ENCODE results near the gene TM4SF20.

TM4SF20 gene

DNA sequence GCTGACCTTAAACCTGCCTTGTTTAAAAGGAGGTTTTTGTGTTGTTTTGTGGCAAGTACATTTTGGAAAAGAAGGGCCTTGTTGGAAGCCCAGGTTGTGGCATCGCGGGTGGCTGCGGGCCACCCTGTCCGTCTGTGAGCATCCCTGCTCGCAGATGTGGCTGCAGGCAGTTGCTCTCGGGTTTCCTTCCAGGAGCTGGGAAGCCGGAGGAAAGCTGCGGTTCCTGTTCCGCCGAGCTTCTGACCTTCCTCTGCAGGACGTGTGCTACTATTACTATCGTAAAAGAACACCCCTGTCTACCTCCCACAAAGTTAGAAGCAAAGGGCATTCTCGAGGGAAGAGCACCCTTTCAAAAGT is 53.3 kb downstream of the TM4SF20 start:
- Histone ChIP-seq H3K4me1 (ENCODE audit: low read depth, poor library complexity, severe bottlenecking) (peaks cover 17% of the 10 kb centered on the region), H3K79me2 (ENCODE audit: insufficient read depth, low read depth) (peaks cover 24% of the 10 kb centered on the region), H3K36me3 (ENCODE audit: insufficient read depth) (no peaks in the 10 kb centered on the region), H3K27me3 (ENCODE audit: insufficient read depth, low read depth) (no peaks in the 10 kb centered on the region), H3K4me3 (IDR thresholded peaks at IDR 0.05; ENCODE audit: insufficient read depth, low read depth, low read length) (no peak overlapping the region), H3K27ac (peak overlapping the region; percentile 59), H4K20me1 (ENCODE audit: insufficient read depth) (no peaks in the 10 kb centered on the region), H3K4me2 (peak overlapping the region; percentile 66), H2AFZ (ENCODE audit: low read depth) (peak overlapping the region; percentile 87; the same call in 1 of the 2 replicates), H3K9ac (peak overlapping the region; percentile 85)
- TF ChIP-seq, protein P1, sequence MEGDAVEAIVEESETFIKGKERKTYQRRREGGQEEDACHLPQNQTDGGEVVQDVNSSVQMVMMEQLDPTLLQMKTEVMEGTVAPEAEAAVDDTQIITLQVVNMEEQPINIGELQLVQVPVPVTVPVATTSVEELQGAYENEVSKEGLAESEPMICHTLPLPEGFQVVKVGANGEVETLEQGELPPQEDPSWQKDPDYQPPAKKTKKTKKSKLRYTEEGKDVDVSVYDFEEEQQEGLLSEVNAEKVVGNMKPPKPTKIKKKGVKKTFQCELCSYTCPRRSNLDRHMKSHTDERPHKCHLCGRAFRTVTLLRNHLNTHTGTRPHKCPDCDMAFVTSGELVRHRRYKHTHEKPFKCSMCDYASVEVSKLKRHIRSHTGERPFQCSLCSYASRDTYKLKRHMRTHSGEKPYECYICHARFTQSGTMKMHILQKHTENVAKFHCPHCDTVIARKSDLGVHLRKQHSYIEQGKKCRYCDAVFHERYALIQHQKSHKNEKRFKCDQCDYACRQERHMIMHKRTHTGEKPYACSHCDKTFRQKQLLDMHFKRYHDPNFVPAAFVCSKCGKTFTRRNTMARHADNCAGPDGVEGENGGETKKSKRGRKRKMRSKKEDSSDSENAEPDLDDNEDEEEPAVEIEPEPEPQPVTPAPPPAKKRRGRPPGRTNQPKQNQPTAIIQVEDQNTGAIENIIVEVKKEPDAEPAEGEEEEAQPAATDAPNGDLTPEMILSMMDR (conservative IDR thresholded peaks at IDR 0.05; ENCODE audit: low read depth, low read length) = no peak

GRCh38 chr2:227324995-227325838 is 53.9 kb downstream of the TM4SF20 start, which contains the start of gene MFF:
Gene MFF, plus strand, starts transcription at chr2:227325251. Its CDS starts 5,415 bp downstream, at chr2:227330666.
- Histone ChIP-seq H3K4me3 (IDR thresholded peaks at IDR 0.05; ENCODE audit: insufficient read depth, low read depth, low read length) (no peak within 1 kb of the TSS), H3K79me2 (ENCODE audit: insufficient read depth, low read depth) (peaks cover 24% of the 10 kb centered on the region), H3K27me3 (ENCODE audit: insufficient read depth, low read depth) (no peaks in the 10 kb centered on the region), H3K36me3 (ENCODE audit: insufficient read depth) (no peaks in the 10 kb centered on the region), H3K4me2 (peak within 1 kb of the TSS; percentile 96), H3K27ac (peak within 1 kb of the TSS; percentile 59), H3K4me1 (ENCODE audit: low read depth, poor library complexity, severe bottlenecking) (peaks cover 17% of the 10 kb centered on the region), H2AFZ (ENCODE audit: low read depth) (peak within 1 kb of the TSS; percentile 87), H3K9ac (peak within 1 kb of the TSS; percentile 85), H4K20me1 (ENCODE audit: insufficient read depth) (no peaks in the 10 kb centered on the region)
- TF ChIP-seq, protein P1 (conservative IDR thresholded peaks at IDR 0.05; ENCODE audit: low read depth, low read length) = no peak

DNA sequence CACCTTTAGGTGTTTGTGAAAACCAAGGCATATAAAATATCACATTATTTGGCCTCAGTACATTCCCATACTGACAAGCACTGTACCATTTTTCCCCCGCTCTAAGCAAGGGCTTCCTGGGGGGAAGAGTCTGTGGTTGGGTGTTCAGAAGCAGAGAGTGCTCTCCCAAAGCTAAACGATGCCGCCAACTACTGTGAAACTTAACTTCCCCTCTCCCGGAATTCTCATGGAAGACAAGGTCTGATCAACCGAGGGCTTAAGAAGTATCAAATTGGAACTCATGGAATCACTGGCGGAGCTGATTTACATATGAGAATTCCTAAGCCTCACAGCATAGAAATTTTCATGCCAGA is 54.5 kb downstream of the TM4SF20 start:
- peaks cover 24% of the 10 kb centered on the region for H3K79me2 ChIP-seq (ENCODE audit: insufficient read depth, low read depth)
- H3K27ac ChIP-seq = peak overlapping the region; percentile 56; the same call in 1 of the 2 replicates

DNA sequence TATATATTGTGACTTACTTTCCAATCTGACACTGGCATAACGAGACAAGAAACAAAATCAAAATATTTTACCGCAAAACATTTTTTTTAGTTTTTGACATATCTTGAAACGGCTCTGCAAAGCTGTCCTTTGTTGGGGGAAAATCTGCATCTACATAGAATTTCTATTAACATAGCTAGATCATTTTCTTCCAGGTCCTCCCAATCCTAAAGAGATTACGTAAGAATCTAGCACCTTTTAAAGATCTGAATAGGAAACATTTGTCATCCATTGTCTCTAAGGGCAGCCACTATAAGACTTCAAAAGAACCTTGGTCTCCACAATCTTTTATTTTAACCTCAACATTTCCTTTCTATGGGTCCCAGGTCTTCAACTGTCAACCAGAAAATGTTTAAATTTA is 55.3 kb downstream of the TM4SF20 start:
- Histone ChIP-seq H3K27ac (no peak overlapping the region), H3K4me2 (no peak overlapping the region; the same call in 1 of the 2 replicates), H4K20me1 (ENCODE audit: insufficient read depth) (no peaks in the 10 kb centered on the region), H3K36me3 (ENCODE audit: insufficient read depth) (no peaks in the 10 kb centered on the region), H3K27me3 (ENCODE audit: insufficient read depth, low read depth) (no peaks in the 10 kb centered on the region), H3K4me1 (ENCODE audit: low read depth, poor library complexity, severe bottlenecking) (peaks cover 17% of the 10 kb centered on the region), H3K9ac (no peak overlapping the region), H2AFZ (ENCODE audit: low read depth) (no peak overlapping the region), H3K4me3 (IDR thresholded peaks at IDR 0.05; ENCODE audit: insufficient read depth, low read depth, low read length) (no peak overlapping the region), H3K79me2 (ENCODE audit: insufficient read depth, low read depth) (peaks cover 24% of the 10 kb centered on the region)
- TF ChIP-seq, protein P1 (conservative IDR thresholded peaks at IDR 0.05; ENCODE audit: low read depth, low read length) = no peak

More for the DNA sequence above, 54.5 kb downstream of the TM4SF20 start:
- no peaks in the 10 kb centered on the region for H3K27me3 ChIP-seq (ENCODE audit: insufficient read depth, low read depth)
- no peaks in the 10 kb centered on the region for H4K20me1 ChIP-seq (ENCODE audit: insufficient read depth)
- H2AFZ ChIP-seq (ENCODE audit: low read depth) = peak overlapping the region; percentile 87
- H3K4me3 ChIP-seq (IDR thresholded peaks at IDR 0.05; ENCODE audit: insufficient read depth, low read depth, low read length) = no peak overlapping the region
- no peaks in the 10 kb centered on the region for H3K36me3 ChIP-seq (ENCODE audit: insufficient read depth)
- peak overlapping the region; percentile 96 for H3K4me2 ChIP-seq
- peaks cover 17% of the 10 kb centered on the region for H3K4me1 ChIP-seq (ENCODE audit: low read depth, poor library complexity, severe bottlenecking)
- TF ChIP-seq, protein P1 (conservative IDR thresholded peaks at IDR 0.05; ENCODE audit: low read depth, low read length) = no peak
- H3K9ac ChIP-seq = peak overlapping the region; percentile 85; the same call in 1 of the 2 replicates
